GM10266 (cell line): ENCODE results near the gene HECW1.

ENCODE experiments used
- DNase-seq: peaks from one replicate; pipeline ENCODE4 v3.0.0; 2012; ENCODE audit errors: extremely low spot score
- CTCF ChIP-seq: IDR thresholded peaks from 2 replicates; pipeline ENCODE4 v1.5.1; 2012; ENCODE audit warnings: mild to moderate bottlenecking, low read depth; ENCODE audit not compliant: control insufficient read depth, insufficient read depth; ENCODE audit errors: missing control alignments

HECW1 gene

GRCh38 chr7:43353902-43354301, 241.5 kb downstream of the HECW1 start:
- DNase-seq, result no peak

GRCh38 chr7:43362652-43363034, 250.2 kb downstream of the HECW1 start:
- DNase-seq, result no peak
- TF ChIP-seq CTCF, result no peak

More at GRCh38 chr7:43353902-43354301, 241.5 kb downstream of the HECW1 start:
- TF ChIP-seq CTCF, result peak; percentile 10

GRCh38 chr7:43363035-43363791, 250.8 kb downstream of the HECW1 start:
- no peak for TF ChIP-seq CTCF
- no peak for DNase-seq

GRCh38 chr7:43364391-43364790, 251.9 kb downstream of the HECW1 start:
- DNase-seq, result no peak
- TF ChIP-seq CTCF, result no peak

- no peak for TF ChIP-seq CTCF
- DNase-seq, result no peak
Observed at GRCh38 chr7:43372676-43373355, 260.4 kb downstream of the HECW1 start.

- no peak for TF ChIP-seq CTCF
- DNase-seq, result no peak
Observed at GRCh38 chr7:43377196-43377960, 264.9 kb downstream of the HECW1 start.
